ENCODE data around the gene TDRD12.

The TDRD12 gene

GRCh38 chr19:32719611-32720059 lies at the start of gene TDRD12:
Gene TDRD12 (plus strand): TSS chr19:32719767. CDS start chr19:32720073, 306 bp downstream.
- ATAC-seq: no peak

GRCh38 chr19:32671883-32672593 lies 47.5 kb upstream of the TDRD12 start:
- ATAC-seq: no peak
- no peak for DNase-seq

More at GRCh38 chr19:32719611-32720059, at the start of gene TDRD12:
- DNase-seq: no peak

GRCh38 chr19:32672841-32673240 lies 46.7 kb upstream of the TDRD12 start:
- ATAC-seq (no peak), DNase-seq (no peak)

- no peak for ATAC-seq
These were observed 46.0 kb upstream of the TDRD12 start for GRCh38 chr19:32673573-32673972.

GRCh38 chr19:32674153-32674930 lies 45.2 kb upstream of the TDRD12 start:
- ATAC-seq (no peak), DNase-seq (no peak)

More at GRCh38 chr19:32673573-32673972, 46.0 kb upstream of the TDRD12 start:
- no peak for DNase-seq

GRCh38 chr19:32674931-32675719 lies 44.4 kb upstream of the TDRD12 start, which contains the start of gene ANKRD27:
Gene ANKRD27 (minus strand): TSS chr19:32675180. CDS start chr19:32659015, 16,165 bp downstream.
- ATAC-seq (peak; percentile 98), DNase-seq (peak; percentile 98)

- ATAC-seq (peak; percentile 30), DNase-seq (peak; percentile 67)
These were observed 43.8 kb upstream of the TDRD12 start, which contains the start of gene RGS9BP for GRCh38 chr19:32675720-32676185. Gene RGS9BP (plus strand): TSS chr19:32675848. CDS start chr19:32676264, 416 bp downstream.

GRCh38 chr19:32676186-32676894 lies 43.2 kb upstream of the TDRD12 start:
- no peak for ATAC-seq

GRCh38 chr19:32676895-32677359 lies 42.6 kb upstream of the TDRD12 start:
- ATAC-seq (no peak), DNase-seq (no peak)

More at GRCh38 chr19:32676186-32676894, 43.2 kb upstream of the TDRD12 start:
- peak; percentile 20 for DNase-seq

- ATAC-seq (no peak), DNase-seq (no peak)
These were observed 41.9 kb upstream of the TDRD12 start for GRCh38 chr19:32677657-32678056.

- no peak for DNase-seq
- no peak for ATAC-seq
These were observed 38.6 kb upstream of the TDRD12 start for GRCh38 chr19:32680986-32681385.

GRCh38 chr19:32682317-32682716 lies 37.2 kb upstream of the TDRD12 start:
- ATAC-seq (no peak), DNase-seq (no peak)

- DNase-seq (no peak), ATAC-seq (no peak)
These were observed 32.6 kb upstream of the TDRD12 start for GRCh38 chr19:32686847-32687475.

- ATAC-seq: no peak
- DNase-seq: no peak
These were observed 31.9 kb upstream of the TDRD12 start for GRCh38 chr19:32687681-32688080.

- DNase-seq (no peak), ATAC-seq (no peak)
These were observed 31.3 kb upstream of the TDRD12 start for GRCh38 chr19:32688311-32688710.

- peak; percentile 85 for ATAC-seq
- peak; percentile 85 for DNase-seq
These were observed 28.1 kb upstream of the TDRD12 start, which contains the start of gene NUDT19 for GRCh38 chr19:32691291-32691951. Gene NUDT19 (plus strand): TSS chr19:32691821. CDS start chr19:32691961, 140 bp downstream.

GRCh38 chr19:32691952-32692726 lies 27.4 kb upstream of the TDRD12 start:
- DNase-seq: peak; percentile 63
- peak; percentile 47 for ATAC-seq

- ATAC-seq: no peak
- DNase-seq: no peak
These were observed 26.9 kb upstream of the TDRD12 start for GRCh38 chr19:32692727-32693061.
